PC-9 (cell line): ENCODE measurements around the gene AP4B1. TPM values are rescaled to one million over a fixed set of nuclear protein-coding genes. Genes with fewer than 3 reads are reported as not detected.
A peak's percentile ranks its signal among the peaks of the same experiment; 100 is the strongest.

ENCODE experiments used
- BruUV-seq: library from RNA; stranded (reverse); fragments of 400-500 nt; replicated peaks from 2 replicates; lab custom pipeline; 2021; lab: Mats Ljungman, UMichigan
- CTCF ChIA-PET: fragments of 300-600 bp; sonication (Branson Sonifier 250); formaldehyde crosslinking; loops from one replicate; lab custom pipeline; 2022; ENCODE audit warnings: antibody characterized with exemption; lab: Charles Lee
- POLR2A ChIA-PET: fragments of 300-600 bp; sonication (Branson Sonifier 250); formaldehyde crosslinking; loops from one replicate; lab custom pipeline; 2022; ENCODE audit warnings: antibody characterized with exemption; ENCODE audit not compliant: unreplicated experiment; lab: Charles Lee
- DNase-seq, 2 experiments: peaks; one replicate each; pipeline versions ENCODE4 v3.0.0 to v3.0.0-alpha.2; 2015 to 2022; ENCODE audit warnings: mixed read lengths in 1 of 2
- H2AFZ ChIP-seq: fragments of 200-600 bp; sonication (generic); 2 replicates; pipeline ENCODE4 v1.8.1; 2017; ENCODE audit warnings: antibody characterized with exemption
- H3F3A ChIP-seq: fragments of 200-600 bp; sonication (generic); 2 replicates; pipeline ENCODE4 v1.8.1; 2017; ENCODE audit warnings: antibody characterized with exemption, mild to moderate bottlenecking, low read depth; ENCODE audit not compliant: insufficient read depth
- H3K27ac ChIP-seq: fragments of 200-600 bp; sonication (generic); 2 replicates; pipeline ENCODE4 v1.6.1; 2016; ENCODE audit warnings: mixed run types
- H3K27me3 ChIP-seq: fragments of 200-600 bp; sonication (generic); 2 replicates; pipeline ENCODE4 v1.6.1; 2016; ENCODE audit warnings: low read depth, mixed run types; ENCODE audit not compliant: insufficient read depth
- H3K36me3 ChIP-seq: fragments of 200-600 bp; sonication (generic); 2 replicates; pipeline ENCODE4 v1.6.1; 2016; ENCODE audit warnings: low read depth, mixed run types
- H3K4me1 ChIP-seq: fragments of 200-600 bp; sonication (generic); replicated peaks from 2 replicates; pipeline ENCODE4 v1.6.1; 2016; ENCODE audit warnings: mixed run types; ENCODE audit not compliant: insufficient read depth
- H3K4me2 ChIP-seq: fragments of 200-600 bp; sonication (generic); 2 replicates; pipeline ENCODE4 v1.6.1; 2017; ENCODE audit warnings: mixed run types
- H3K4me3 ChIP-seq: fragments of 200-600 bp; sonication (generic); 2 replicates; pipeline ENCODE4 v1.6.1; 2016; ENCODE audit warnings: mixed run types
- H3K79me2 ChIP-seq: fragments of 200-600 bp; sonication (generic); 2 replicates; pipeline ENCODE4 v1.6.1; 2017; ENCODE audit warnings: low read depth, mixed run types
- H3K9me2 ChIP-seq: fragments of 200-600 bp; sonication (generic); 2 replicates; pipeline ENCODE4 v1.8.1; 2017; ENCODE audit warnings: mild to moderate bottlenecking; ENCODE audit not compliant: insufficient read depth
- H3K9me3 ChIP-seq: fragments of 200-600 bp; sonication (generic); 2 replicates; pipeline ENCODE4 v1.8.1; 2016; ENCODE audit warnings: low read depth; ENCODE audit not compliant: insufficient read depth
- H4K20me1 ChIP-seq: fragments of 200-600 bp; sonication (generic); 2 replicates; pipeline ENCODE4 v1.8.1; 2017; ENCODE audit not compliant: insufficient read depth
- CTCF ChIP-seq: fragments of 200-600 bp; sonication (generic); conservative IDR thresholded peaks from 2 replicates; pipeline ENCODE4 v1.6.1; 2017; ENCODE audit warnings: mixed run types, antibody characterized with exemption, mild to moderate bottlenecking, moderate library complexity
- EZH2 ChIP-seq: fragments of 200-600 bp; sonication (generic); IDR thresholded peaks from 2 replicates; pipeline ENCODE4 v1.8.0; 2017; ENCODE audit warnings: antibody characterized with exemption, low read depth
- intact Hi-C: fragments of 100-400 bp; cut with micrococcal nuclease; formaldehyde crosslinking; loops from one replicate; pipeline ENCODE4 v1.10.0; 2022; ENCODE audit not compliant: unreplicated experiment
- total RNA-seq: library from RNA; stranded (reverse); gene quantifications from 2 replicates; pipeline ENCODE4 v1.2.3, GENCODE V29; 2021

Gene AP4B1
- total RNA-seq, 1 experiment from 2014 or later: 11.7 TPM

GRCh38 chr1:113872219-113872935, 32.2 kb downstream of the AP4B1 start:
- H3K9me2 ChIP-seq: no peaks in the 10 kb centered on the region
- H3K9me3 ChIP-seq: peaks cover 3% of the 10 kb centered on the region; the same call in 1 of the 2 replicates
- POLR2A ChIA-PET: no interaction called here
- H4K20me1 ChIP-seq: no peaks in the 10 kb centered on the region
- peaks cover 13% of the 10 kb centered on the region for H3F3A ChIP-seq
- no TSS peak for BruUV-seq
- no peaks in the 10 kb centered on the region for H3K79me2 ChIP-seq
- no peak overlapping the region for H3K4me2 ChIP-seq
- H3K27ac ChIP-seq: no peak overlapping the region
- peaks cover 26% of the 10 kb centered on the region; the same call in 1 of the 2 replicates for H3K4me1 ChIP-seq
- no peak overlapping the region for H3K4me3 ChIP-seq
- no peaks in the 10 kb centered on the region for H3K36me3 ChIP-seq
- no peak for DNase-seq
- no peaks in the 10 kb centered on the region for H3K27me3 ChIP-seq
- CTCF ChIA-PET: interaction anchor here (0.6 kb wide), 1 partner anchor 58 kb away, joined by 6 read pairs; no protein-coding TSS in a partner anchor
- TF ChIP-seq CTCF (no peak), EZH2 (no peak)
- peak overlapping the region; percentile 15; the same call in 1 of the 2 replicates for H2AFZ ChIP-seq
- intact Hi-C loops: no loop called here

GRCh38 chr1:113871597-113872113, 32.9 kb downstream of the AP4B1 start, which contains the start of gene PTPN22:
TSS of gene PTPN22 (minus strand) at chr1:113871712.
- Histone ChIP-seq H3K9me2 (no peaks in the 10 kb centered on the region), H3K4me3 (no peak within 1 kb of the TSS), H3K79me2 (no peaks in the 10 kb centered on the region), H3K4me1 (peaks cover 26% of the 10 kb centered on the region; the same call in 1 of the 2 replicates), H3K27ac (no peak within 1 kb of the TSS), H3K36me3 (no peaks in the 10 kb centered on the region), H3K4me2 (no peak within 1 kb of the TSS), H4K20me1 (no peaks in the 10 kb centered on the region), H2AFZ (peak within 1 kb of the TSS; percentile 15; the same call in 1 of the 2 replicates), H3K9me3 (peaks cover 3% of the 10 kb centered on the region; the same call in 1 of the 2 replicates), H3F3A (peaks cover 13% of the 10 kb centered on the region), H3K27me3 (no peaks in the 10 kb centered on the region)
- BruUV-seq: no TSS peak
- intact Hi-C loops: no loop called here
- peak in 1 of 2 experiments; percentile 9 for DNase-seq
- TF ChIP-seq EZH2 (no peak), CTCF (no peak)
- POLR2A ChIA-PET: no interaction called here
- CTCF ChIA-PET: interaction anchor here (0.6 kb wide), 1 partner anchor 59 kb away, joined by 6 read pairs; no protein-coding TSS in a partner anchor

GRCh38 chr1:113870778-113871177, 33.8 kb downstream of the AP4B1 start:
- no peak overlapping the region for H3K4me3 ChIP-seq
- POLR2A ChIA-PET: no interaction called here
- H3K9me3 ChIP-seq: peaks cover 3% of the 10 kb centered on the region; the same call in 1 of the 2 replicates
- no peaks in the 10 kb centered on the region for H3K79me2 ChIP-seq
- H3K36me3 ChIP-seq: no peaks in the 10 kb centered on the region
- BruUV-seq: no TSS peak
- H3K4me2 ChIP-seq: no peak overlapping the region
- no peak for DNase-seq
- H3K27me3 ChIP-seq: no peaks in the 10 kb centered on the region
- H3K4me1 ChIP-seq: peaks cover 26% of the 10 kb centered on the region; the same call in 1 of the 2 replicates
- TF ChIP-seq CTCF (no peak), EZH2 (no peak)
- H2AFZ ChIP-seq: no peak overlapping the region
- intact Hi-C loops: no loop called here
- CTCF ChIA-PET: interaction anchor here (0.9 kb wide), 1 partner anchor 58 kb away, joined by 3 read pairs; the partner anchor contains the start of gene HIPK1
- no peak overlapping the region for H3K27ac ChIP-seq
- no peaks in the 10 kb centered on the region for H3K9me2 ChIP-seq
- no peaks in the 10 kb centered on the region for H4K20me1 ChIP-seq
- H3F3A ChIP-seq: peaks cover 13% of the 10 kb centered on the region
